GM06990 (cell line): ENCODE measurements around the gene OCRL.

Source experiments
- DNase-seq: peaks from one replicate; pipeline ENCODE4 v3.0.0-alpha.2; 2011; ENCODE audit not compliant: insufficient read length; ENCODE audit errors: extremely low read depth
- H3K27me3 ChIP-seq: replicated peaks from 2 replicates; pipeline ENCODE4 v1.6.0; 2011; ENCODE audit warnings: low read length; ENCODE audit not compliant: control insufficient read depth, insufficient read depth
- H3K36me3 ChIP-seq: 2 replicates; pipeline ENCODE4 v1.5.1; 2011; ENCODE audit warnings: low read length; ENCODE audit not compliant: control insufficient read depth, insufficient read depth
- H3K4me3 ChIP-seq: replicated peaks from 2 replicates; pipeline ENCODE4 v1.5.1; 2011; ENCODE audit warnings: low read depth, mild to moderate bottlenecking, control low read depth, low read length
- CTCF ChIP-seq: IDR thresholded peaks from 2 replicates; pipeline ENCODE4 v1.5.1; 2011; ENCODE audit warnings: low read length, control low read depth, mild to moderate bottlenecking, inconsistent platforms; ENCODE audit not compliant: insufficient read depth, poor library complexity, severe bottlenecking

OCRL gene

GRCh38 chrX:129529685-129530281 lies 10.3 kb upstream of the OCRL start:
- H3K27me3 ChIP-seq: no peaks in the 10 kb centered on the region
- DNase-seq: no peak
- no peak overlapping the region for H3K4me3 ChIP-seq
- TF ChIP-seq CTCF: no peak
- H3K36me3 ChIP-seq: no peaks in the 10 kb centered on the region

GRCh38 chrX:129530410-129530809 lies 9.6 kb upstream of the OCRL start:
- no peak overlapping the region for H3K4me3 ChIP-seq
- H3K36me3 ChIP-seq: no peaks in the 10 kb centered on the region
- no peak for DNase-seq
- no peak for TF ChIP-seq CTCF
- H3K27me3 ChIP-seq: no peaks in the 10 kb centered on the region

GRCh38 chrX:129531132-129531531 lies 8.9 kb upstream of the OCRL start:
- TF ChIP-seq CTCF: no peak
- Histone ChIP-seq H3K4me3 (no peak overlapping the region), H3K27me3 (no peaks in the 10 kb centered on the region), H3K36me3 (no peaks in the 10 kb centered on the region)
- DNase-seq: no peak

- DNase-seq: no peak
- Histone ChIP-seq H3K4me3 (no peak overlapping the region), H3K27me3 (no peaks in the 10 kb centered on the region), H3K36me3 (no peaks in the 10 kb centered on the region)
- no peak for TF ChIP-seq CTCF
These were observed 5.1 kb upstream of the OCRL start for GRCh38 chrX:129534816-129535578.

GRCh38 chrX:129540722-129541184 lies 694 bp downstream of the OCRL start:
- DNase-seq: peak; percentile 22
- Histone ChIP-seq H3K27me3 (no peaks in the 10 kb centered on the region), H3K36me3 (no peaks in the 10 kb centered on the region), H3K4me3 (peak overlapping the region; percentile 71)
- no peak for TF ChIP-seq CTCF
